Nucleus accumbens (tissue), 56 donors: Measurements from ENCODE around the gene ZNRF4.

Experiments
- DNase-seq, 56 donors: peaks; one replicate each; lab custom pipeline; 2025; lab: John Stamatoyannopoulos, UW

Gene ZNRF4

DNA sequence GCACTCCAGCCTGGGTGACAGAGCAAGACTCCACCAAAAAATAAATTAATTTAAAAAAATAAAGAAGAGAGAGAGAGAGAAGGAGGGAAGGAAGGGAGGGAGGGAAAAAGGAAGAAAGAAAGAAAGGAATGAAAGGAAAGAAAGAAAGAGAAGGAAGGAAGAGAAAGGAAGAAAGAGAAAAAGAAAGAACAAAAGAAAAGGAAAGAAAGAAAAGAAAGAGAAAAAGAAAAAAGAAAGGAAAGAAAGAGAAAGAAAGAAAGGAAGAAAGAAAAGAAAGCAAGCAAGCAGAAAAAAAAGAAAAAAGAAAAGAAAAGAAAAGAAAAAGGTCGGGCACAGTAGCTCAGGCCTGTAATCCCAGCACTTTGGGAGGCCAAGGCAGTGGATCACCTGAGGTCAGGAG is 14.9 kb upstream of the ZNRF4 start:
- DNase-seq, result no peak

DNA sequence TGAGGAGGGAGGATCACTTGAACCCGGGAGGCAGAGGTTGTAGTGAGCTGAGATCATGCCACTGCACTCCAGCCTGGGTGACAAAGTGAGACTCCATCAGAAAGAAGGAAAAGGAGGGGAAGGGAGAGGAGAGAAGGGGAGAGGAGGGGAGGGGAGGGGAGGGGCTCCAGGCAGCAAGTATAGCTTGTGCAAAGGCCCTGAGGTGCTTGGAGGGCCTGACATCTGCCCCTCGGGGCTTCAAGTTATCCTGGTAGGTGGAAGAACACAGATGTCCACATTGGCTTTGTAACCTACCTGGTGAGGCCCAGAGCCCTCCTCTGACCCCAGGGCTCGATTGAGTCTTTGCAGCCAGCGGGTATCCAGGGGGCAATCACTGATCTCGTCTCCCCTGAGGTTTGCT is 11.5 kb upstream of the ZNRF4 start:
- no peak for DNase-seq

DNA sequence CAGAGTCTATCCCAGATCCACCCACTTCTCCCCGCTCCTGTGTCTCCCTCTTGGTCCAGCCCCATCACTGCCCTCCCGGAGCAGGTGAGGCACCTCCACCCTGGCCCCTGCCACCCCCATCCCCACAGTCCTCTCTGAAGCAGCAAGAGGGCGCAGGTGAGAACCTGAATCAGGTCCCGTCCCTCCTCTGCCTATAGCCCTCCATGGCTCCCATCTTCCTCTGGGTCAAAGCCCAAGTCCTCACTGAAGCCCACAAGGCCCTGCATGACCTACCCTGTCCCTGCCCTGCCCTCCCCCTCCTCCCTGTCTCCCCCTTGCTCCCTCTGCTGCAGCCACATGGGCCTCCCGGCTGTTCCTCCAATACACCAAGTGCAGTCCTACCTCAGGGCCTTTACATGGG is 10.8 kb upstream of the ZNRF4 start:
- DNase-seq, result no peak

DNA sequence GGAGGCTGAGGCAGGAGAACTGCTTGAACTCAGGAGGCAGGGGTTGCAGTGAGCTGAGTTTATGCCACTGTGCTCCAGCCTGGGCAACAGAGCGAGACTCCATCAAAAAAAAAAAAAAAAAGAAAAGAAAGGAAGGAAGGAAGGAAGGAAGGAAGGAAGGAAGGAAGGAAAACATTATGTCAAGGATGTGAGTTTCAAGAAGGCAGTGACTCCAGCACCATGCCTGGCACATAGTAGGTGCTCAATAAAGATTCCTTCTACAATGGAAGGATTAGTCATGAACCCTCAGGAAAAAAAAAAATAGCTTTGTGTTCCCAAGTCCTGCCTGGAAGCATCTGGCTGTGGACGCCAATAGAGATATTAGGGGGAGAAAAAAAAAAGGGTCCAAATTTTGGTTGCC is 10.1 kb upstream of the ZNRF4 start:
- no peak for DNase-seq

DNA sequence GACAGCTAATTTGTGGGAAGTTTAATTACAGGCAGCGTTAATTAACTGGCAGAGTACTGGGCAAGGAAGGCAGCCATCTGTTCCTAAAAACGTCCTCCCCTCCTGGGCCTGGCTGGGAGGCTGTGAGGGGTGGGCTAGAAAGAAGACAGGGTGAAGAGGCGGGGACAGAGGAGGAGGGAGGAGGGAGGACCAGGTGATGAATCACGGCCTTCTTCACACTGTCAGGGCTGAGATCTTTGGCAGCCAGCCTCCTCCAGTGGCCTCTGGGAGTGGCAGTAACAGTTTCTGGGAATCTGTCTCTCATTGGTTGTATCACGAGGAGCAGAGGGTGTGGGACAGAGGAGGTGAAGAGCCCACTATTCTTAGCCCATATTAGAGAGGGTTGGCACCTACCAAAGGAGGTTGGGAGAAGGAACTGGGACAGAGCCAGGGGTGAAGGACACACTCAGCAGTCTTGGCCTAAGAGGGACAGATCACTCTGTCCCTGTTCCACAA is 9.6 kb upstream of the ZNRF4 start:
- peak in 9 of 56 donors; percentile 1 to 64 (median 18) for DNase-seq

DNA sequence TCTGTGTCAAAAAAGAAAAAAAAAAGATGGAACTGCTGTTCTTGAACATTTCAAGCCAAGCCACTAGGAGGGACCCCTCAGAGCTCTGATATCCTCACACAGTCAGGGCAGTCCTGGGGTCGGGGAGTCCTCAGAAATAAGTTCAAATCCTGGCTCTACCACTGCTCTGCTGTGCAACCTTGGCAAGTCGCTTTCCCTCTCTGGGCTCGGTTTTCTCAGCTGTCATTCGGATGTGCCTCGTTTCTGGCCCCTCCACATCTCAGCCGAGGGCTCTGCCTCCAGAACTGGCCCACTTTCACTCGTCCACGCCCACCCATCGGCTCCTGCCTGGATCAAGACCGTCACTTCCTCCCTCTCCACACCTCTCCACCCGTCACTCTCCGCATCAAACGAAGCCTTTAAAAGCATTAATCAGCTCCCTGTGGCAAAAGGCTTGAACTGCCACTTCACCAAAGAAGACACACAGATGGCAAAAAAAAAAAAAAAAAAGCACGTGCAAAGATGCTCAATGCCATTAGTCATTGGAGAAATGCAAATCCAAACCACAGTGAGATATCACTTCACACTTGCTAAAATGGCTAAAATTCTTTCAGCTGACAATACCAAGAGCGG is 7.4 kb upstream of the ZNRF4 start:
- peak in 2 of 56 donors; percentile 8 to 13 for DNase-seq

DNA sequence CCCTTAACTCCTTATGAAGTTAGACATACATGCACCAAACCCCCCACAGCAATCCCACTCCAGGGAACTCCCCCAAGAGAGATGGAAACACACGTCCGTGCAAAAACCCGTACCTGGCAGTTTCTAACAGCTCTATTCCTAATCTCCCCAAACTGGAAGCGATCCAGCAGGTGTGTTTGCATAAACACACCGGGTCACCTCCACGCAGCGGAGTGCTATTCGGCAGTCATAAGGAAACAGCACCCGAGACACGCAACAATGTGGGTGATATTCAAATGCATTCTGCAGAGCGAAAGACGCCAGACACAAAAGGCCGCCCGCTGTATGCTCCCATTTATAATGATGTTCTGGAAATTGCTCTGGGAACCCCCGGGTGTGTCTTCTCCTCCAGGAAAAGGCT is 6.8 kb upstream of the ZNRF4 start:
- no peak for DNase-seq

DNA sequence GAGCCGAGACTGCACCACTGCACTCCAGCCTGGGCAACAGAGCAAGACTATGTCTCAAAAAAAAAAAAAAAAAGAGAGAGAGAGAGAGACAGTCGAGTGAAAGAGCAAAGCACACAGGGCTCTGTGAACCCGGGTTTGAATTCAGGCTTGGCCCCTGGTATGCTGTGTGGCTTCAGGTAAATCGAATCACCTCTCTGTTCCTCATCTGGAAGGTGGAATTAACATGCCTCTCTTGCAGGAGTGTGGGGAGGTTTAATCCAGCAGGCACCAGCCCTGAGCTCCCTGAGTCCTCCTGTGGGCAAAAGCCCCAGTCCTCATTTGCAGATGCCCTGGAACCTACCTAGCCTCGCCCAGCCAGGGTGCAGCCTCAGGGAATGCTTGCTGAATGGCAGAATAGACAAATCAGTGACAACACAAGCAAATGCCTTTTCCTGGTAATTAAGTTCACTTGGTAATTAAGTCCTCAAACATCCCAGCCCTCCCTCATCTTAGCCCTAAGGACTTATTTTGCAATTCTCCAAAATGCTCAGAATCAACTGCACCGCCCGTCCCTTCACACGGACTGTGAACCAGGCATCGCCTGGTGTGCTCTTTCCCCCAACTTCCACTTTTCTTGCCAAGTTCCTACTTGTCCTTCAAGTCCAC is 4.6 kb upstream of the ZNRF4 start:
- no peak for DNase-seq

DNA sequence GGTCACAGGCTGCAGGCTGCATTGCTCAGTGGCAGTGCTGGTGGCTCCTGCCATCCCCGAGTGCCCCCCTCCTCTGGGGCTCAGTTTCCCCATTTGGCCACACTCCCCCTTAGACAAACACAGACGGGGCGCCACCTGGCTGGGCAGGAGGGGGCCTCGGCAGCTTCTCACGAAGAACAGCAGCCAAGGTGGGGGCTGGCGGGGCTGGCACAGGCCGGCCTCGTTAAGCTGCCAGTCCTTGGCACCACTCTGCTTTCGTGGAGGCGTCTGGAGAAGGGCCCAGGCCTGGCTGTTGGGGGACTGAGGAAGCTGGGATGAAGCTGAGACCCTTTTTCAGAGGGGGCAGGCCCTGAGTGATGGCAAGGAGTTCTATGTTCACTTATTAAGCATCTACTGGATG is 3.7 kb upstream of the ZNRF4 start:
- peak in 29 of 56 donors; percentile 0 to 61 (median 20) for DNase-seq

DNA sequence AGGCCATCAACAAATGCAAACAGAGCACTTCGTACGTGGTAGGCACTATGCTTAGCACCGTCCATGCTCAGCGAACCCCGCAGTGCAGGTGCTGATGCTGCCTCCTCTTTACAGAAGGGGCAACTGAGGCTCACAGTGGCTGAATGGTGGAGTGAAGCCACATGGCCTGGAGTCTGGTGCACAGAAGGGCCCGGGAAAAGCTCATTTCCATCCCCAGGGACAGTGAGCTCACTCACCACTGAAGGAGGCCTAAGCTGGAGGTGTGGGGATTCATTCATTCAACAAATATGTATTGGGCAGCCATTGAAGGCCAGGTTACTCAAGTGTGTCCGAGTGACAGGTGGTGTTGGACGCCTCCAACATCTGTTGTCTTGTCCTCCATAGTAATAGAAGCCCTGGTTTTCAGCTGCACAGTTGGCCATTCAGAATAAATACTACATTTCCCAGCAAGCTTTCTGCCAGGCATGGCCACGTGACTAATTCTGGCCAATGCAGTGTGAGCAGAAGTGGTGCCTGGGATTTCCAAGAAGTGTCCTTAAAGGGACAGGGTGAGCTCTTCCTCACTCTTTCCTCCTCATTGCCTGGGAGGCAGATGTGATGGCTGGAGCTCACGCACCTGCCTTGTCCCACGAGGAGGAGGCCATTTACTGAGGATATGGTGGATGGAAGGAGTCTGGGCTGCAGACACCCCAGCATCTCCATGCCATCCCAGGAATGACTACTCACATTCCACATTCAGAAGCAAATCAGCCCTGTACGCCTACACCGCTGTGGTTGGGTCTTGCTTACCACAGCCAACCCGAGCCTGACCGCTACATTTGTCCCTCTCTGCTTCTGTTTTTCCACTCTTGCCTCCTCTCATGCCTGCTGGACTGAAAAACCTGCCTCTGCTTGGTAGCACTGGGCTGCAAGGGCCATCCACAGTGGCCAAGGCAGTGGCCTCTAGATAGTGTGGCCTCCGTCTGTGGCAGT is 2.3 kb upstream of the ZNRF4 start:
- no peak for DNase-seq

DNA sequence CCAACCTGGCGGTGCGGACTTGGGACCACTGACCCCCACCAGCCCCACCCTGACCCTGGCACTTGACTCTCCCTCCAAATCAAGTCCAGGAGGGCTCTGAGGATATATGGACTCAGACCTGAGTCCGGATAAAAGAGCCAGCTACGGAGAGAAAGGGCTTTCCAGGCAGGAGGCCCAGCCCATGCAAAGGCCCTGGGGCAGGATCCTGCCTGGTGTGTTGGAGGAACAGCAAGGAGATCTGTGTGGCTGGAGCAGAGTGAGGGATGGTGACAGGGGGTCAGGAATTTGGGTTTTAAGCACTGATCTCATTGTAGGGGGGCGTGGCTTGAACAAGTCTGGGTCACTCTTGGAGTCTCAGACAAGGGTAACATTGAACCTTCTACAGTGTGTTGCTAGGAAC is 474 bp upstream of the ZNRF4 start:
- DNase-seq, result no peak

DNA sequence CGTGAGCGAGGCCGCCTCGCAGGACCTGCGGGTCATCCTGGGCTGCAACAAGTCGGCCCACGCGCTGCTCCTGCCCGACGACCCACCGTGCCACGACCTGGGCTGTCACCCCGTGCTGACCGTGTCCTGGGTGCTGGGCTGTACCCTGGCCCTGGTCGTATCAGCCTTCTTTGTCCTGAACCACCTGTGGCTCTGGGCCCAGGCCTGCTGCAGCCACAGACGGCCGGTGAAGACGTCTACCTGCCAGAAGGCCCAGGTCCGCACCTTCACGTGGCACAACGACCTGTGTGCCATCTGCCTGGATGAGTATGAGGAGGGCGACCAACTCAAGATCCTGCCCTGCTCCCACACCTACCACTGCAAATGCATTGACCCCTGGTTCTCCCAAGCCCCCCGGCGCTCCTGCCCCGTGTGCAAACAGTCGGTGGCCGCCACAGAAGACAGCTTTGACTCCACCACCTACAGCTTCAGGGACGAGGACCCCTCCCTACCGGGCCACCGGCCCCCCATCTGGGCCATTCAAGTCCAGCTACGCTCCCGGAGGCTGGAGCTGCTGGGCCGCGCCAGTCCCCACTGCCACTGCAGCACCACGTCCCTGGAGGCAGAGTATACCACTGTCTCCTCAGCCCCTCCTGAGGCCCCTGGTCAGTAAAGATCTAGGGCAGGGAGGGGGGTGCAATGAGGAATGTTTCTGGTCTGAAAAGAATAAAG is 1.1 kb downstream of the ZNRF4 start:
- DNase-seq, result no peak

DNA sequence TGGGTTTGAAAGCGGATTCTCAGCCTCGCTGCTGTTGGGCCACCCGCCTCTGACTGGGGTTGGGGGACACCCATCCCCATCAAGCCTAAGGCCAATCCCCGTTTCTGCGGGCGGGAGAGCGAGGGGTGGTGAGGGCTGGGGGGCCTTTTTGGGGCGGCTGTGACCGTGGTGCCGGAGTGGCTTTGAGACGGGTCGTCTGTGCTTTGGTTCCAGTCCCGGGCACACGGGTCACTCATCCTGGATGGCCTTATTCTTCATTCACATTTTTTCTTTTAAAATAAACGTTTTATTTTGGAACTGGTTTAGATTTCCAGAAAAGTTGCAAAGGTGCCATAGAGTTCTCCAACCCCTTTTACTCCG is 1.6 kb downstream of the ZNRF4 start:
- no peak for DNase-seq

DNA sequence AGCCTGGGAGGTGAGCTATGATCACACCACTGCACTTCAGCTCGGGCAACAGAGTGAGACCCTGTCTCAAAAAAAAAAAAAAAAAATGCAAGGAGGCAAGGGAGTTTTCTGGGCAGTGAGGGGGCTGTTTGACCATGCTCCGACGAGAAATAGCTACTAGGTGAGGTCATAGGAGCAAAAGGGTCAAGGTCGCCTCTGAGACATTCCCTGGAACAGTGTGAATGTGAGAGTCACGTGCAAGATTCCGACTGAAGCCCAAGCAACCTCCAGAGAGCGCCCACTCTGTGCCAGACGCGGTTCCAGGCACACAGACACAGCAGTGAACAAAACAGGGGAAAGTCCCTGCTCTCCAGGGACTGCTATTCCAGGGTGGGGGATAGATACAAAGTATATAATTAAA is 2.5 kb downstream of the ZNRF4 start:
- DNase-seq, result no peak

DNA sequence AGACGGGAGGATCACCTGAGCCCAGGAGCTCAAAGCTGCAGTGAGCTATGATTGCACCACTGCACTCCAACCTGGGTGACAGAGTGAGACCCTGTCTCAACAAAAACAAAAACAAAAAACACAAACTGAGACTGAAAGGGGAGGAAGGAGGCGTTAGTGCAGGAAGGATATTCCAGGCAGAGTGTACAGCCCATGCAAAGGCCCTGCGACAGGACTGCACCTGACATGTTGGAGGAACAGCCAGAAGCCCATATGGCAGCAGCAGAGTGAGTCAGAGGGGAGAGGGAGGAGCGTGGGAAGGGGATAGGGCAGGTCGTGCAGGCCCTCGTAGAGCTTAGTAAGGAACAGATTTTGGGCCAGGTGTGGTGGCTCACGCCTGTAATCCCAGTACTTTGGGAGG is 3.2 kb downstream of the ZNRF4 start:
- DNase-seq, result no peak

DNA sequence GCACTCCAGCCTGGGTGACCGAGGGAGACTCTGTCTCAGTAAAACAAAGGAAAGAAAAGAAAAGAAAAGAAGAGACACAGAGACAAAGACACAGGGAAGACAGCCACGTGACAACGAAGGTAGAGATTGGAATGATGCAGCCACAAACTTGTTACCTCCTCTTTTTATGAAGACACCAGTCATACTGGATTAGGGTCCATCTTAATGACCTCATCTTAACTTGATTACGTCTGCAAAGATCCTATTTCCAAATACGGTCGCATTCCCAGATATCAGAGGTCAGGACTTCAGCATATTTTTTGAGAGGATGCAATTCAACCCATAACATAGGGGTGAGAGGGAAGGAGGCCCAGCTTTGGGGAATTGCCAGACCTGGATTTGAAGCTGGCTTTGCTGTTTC is 4.1 kb downstream of the ZNRF4 start:
- no peak for DNase-seq

DNA sequence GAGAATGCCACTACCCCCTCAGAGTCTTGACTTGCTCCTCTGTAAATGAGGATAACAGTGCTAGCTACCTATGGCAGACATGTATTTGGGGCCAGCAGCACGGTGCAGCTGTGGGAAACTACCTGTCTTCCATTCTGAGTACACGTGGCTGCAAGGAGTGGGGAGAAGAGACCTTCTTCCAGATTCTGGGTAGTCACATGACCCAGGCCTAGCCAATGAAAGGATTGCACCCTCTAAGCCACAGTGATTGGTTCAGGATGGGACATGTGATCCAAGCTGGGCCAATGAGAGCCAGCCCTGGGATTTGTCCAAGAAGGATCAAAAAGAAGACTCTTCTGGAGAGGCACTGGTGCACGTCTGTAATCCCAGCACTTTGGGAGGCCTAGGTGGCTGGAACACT is 5.5 kb downstream of the ZNRF4 start:
- DNase-seq, result no peak

DNA sequence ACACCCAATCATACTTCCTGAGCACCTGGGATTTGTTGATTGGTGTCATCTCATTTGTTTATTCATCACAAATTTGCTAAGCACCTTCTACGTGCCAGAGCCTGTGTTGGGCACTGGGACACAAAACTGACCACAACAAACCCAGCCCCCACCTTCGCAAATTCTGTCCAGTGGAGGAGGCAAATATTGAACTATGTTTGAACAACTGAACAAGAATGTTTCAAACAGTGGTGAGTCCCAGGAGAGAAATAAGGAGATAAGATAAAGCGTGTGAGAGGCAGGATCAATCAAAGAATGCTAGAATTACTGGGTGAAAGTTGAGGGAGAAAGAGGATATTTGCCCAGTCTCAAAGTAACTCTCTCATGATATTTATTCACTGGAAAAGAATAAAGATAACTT is 8.7 kb downstream of the ZNRF4 start:
- DNase-seq, result no peak

DNA sequence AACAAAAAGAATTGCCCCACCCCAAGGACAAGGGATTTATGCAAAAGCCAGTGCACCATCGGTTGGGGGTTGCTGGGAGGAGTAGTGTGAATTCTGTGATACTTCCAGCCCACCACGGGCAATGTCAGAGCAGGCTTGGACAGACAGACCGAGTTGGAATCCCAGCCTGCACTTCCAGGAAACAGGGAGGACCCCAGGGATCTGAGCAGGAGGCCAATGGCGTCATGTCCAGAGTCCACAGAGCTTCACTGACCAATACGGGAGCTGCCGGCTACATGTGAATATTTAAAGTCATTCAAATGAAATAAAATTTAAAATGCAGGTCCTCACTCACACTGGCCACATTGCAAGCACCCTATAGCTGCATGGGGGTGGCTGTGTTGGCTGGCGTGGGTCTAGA is 10.9 kb downstream of the ZNRF4 start:
- DNase-seq, result no peak

DNA sequence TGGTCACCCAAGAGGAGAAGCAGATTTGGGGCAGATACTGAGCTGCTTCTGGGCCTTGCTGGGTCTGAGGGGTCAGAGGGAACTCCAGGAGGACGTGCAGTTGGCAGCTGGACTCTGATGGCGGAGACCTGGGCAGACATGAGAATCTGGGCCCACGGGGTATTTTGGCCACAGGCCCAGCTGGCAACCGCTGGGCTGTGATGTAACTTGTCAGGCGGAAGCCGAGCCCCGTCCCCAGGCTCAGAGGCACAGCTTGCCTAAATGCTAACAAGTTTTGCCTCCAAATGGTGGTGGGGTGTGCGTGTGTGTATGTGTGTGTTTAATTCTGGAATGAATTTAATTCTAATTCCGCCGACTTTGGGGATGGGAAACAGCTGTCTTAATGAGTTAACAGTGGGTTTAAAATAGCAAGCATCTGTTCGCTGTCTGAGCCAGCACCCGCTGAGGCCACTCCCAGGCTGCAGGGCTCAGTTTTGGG is 11.6 kb downstream of the ZNRF4 start:
- no peak for DNase-seq

DNA sequence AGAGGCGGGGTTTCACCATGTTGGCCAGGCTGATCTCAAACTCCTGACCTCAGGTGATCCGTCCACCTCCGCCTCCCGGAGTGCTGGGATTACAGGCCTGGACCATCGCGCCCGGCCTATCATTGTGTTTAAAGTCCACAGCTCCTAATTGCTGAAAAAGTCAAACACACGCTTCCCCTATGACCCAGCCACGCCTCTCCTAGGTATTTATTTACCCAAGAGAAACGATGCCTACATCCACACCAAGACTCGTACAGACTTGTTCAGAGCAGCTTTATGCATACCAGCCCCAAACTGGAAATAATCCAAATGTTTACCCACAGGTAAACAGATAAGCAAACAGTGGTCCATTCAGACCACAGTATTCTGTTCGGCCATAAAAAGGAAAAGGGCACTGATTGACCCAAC is 15.1 kb downstream of the ZNRF4 start:
- no peak for DNase-seq
